Activated gamma-delta T cell (primary cell): ENCODE measurements around the gene SGTA.

Source experiments
- DNase-seq: peaks from one replicate; lab custom pipeline; 2025; lab: John Stamatoyannopoulos, UW

The SGTA gene

DNA sequence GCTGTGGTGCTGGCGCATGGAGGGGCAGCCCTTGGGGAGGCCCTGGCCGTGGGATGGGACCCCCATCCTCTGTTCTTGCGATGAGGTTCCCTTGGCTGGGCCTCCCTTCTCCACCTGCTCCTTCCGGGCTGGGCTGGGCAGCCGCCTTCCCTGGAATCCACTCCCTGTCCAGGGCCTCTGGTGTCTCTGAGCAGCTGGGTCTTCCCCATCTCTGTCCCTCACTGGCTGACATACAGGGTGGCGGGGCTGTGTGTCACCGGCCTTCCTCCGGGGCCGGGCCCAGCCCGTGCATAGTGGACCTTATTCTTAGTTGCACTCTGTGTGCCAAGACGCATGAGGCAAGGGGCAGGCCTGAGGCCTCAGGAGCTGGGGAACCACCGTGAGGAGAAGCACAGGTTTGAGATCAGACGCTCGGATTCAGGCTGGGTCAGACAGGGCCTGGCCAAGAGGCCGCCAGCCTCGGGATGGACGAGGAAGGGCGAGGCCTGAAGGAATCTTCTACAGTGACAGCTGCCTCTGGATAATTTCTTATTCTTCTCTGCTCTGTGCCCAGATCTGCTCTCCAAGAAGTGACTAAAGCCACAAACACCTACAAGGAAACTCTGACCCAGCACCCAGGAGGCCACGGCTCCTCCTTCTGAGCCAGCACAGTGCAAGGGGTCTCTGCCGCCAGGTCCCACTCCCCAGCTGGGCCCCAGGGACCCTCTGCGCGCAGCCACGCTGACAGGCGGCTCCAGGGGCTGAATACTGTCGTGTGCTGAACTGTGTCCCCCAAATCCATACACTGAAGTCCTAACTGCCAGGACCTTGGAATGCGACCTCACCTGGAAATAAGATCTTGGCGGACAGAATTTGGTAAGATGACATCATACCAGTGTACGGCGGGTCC lies 11.0 kb downstream of the SGTA start:
- no peak for DNase-seq

DNA sequence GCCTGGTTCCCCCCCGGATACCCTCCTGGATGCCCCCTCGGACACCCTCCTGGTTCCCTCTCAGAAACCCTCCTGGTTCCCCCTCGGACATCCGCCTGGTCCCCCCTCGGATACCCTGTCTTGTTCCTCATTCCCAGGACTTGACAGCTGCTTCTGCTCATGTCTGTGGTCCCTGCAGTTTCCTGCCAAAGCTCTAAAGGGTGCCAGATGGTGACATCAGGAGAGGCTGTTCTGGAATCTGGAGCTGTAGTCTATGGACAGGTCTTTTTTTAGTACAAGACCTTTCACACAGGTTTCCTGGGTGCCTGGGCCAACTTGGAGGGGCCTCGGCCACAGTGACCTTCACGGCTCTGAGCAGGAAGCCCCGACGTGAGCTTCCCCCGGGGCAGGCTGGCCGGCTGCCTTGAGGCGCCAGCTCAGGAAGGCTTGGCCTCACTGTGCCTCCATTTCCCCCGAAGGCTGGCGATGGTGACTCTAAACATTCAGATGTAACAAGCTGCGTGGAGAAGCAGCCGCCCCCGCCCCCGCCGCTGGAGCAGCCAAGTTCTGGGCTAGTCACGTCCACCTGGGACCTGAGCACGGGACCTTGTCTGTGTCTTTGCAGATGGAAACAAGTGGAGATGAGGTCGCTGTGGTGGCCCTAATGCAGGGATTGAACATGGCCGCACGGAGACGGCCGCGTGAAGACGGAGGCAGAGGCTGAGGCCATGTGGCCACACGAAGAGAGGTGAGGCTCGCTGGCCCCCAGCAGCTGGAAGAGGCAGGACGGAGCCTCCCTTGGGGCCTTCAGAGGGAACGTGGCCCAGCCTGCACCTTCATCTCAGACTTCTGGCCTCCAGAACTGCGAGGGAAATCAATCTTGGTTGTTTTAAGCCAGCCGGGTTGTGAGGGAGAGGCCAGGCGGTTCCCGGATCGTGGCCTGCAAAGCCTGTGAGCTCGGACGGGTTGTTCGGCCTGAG lies 12.7 kb downstream of the SGTA start:
- no peak for DNase-seq

DNA sequence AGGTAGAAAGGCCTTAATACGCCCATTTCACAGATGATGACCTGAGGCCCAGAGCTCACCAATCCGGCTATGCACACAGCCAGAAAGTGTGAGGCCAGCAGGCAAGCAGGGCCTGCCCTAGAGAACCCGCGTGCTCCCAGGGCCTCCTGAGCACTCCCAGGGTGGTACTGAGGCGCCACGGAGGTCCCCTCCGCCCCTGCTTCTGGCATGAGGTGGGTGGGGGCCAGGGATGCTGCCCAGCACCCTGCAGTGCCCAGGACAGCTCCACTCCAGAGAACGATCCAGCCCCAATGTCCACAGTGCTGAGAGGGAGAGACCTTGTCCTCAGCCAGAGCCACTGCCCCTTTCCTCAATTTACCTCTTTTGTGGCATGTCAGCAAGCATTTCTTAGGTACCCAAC lies 13.9 kb downstream of the SGTA start:
- DNase-seq: no peak

DNA sequence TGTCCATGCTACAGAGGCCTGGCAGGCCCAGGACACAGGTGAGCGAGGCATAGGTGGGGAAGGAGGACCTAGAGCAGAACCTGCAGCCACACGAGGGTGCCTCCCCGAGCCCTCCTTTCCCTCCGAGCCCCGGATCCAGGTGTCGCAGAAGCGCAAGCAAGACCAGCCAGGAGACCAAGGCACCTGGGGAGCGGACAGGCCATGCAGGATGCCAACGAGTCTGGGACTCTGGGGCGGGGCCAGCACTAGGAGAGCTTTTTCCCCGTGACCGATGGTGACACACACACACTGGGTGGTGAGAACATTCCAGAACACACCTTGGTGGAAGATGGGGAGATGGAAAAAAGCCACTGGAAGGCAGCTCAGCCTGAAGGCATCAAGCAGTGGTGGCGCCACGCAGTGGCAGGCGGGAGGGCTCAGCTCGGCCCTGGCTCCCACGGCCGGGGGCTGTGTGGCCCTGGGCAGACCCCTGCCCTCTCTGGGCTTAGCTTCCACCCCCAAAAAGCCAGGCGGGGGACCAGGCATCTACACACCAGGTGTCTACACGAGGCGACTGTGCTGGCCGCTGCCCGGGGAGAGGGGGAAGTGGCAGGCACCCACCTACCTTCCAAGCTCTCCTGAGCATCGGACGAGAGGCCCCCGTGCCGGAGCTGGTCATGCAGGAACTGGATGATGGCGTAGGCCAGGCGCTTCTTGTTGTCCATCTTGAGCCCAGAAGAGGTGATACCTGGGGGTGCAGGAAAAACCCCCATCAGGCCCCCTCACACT lies 14.5 kb downstream of the SGTA start:
- no peak for DNase-seq

DNA sequence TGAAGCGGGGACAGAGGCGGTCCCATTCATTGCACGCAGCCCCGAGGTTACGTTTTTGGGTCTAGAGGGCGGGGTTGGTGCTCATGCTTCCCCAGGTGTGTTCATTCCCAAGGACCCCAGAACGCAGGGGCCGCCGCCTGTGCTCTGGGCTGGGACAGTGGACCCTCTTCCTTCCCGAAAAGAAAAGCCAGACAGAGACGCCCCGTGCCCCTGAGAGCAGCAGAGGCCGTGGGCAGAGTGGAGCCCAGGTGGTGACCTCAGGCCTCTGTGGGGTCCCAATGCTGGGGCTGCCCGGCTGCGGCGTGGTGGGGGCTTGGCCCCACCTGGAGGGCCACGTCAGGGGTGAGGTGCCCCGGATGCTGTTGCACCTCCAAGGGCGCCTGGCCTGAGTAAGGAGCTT lies 15.4 kb downstream of the SGTA start:
- no peak for DNase-seq

DNA sequence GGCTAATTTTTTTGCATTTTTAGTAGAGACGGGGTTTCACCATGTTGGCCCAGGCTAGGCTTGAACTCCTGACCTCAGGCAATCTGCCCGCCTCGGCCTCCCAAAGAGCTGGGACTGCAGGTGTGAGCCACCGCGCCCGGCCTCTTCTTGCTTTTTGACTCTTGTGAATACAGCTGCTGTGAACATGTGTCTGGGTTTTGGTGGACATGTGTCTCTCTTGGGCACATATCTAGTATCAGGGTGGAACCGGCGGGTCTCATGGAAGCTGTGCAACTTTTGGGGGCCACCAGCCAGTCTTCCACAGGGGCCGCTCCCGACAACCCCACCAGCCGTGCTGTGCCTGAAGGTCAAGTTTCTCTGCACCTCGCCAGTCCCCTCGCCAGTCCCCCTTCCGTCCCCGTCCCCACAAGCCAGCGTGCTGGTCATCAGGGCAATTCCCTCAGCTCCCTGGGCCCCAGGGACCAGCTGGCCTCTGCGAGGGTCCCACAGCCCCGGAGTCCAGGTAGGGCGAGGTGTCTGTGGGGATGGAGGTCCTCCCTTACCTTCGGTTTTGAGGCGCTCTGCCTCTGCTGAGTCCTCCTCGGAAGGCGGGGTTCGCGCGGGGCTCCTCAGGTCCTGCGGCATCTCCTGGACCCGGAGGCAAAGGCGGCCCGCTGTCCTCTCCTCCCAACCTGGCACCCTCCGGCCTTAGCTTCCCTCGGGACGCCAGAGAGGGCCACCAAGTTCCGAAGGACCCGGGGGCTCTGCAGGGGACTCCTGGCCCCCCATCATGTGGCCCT lies 16.3 kb downstream of the SGTA start:
- DNase-seq: no peak

DNA sequence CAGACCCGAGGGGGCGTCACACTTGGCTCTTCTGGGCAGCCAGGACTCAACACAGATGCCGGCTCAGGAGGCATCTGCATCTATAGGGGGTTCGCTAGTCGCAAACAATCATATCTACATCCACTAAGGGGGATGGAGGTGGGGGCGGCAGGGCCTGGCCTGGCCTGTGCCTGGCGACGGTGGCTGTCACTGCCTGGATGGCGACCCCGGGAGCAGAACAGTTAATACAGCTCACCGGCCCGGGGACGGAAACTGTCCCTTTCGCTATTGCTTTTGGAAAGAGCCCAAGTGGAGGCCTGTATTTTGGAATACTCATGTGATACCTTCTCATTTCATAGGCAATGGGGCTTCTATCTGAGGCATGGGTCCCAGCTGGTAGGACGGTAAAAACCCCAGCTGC lies 17.7 kb downstream of the SGTA start:
- no peak for DNase-seq

DNA sequence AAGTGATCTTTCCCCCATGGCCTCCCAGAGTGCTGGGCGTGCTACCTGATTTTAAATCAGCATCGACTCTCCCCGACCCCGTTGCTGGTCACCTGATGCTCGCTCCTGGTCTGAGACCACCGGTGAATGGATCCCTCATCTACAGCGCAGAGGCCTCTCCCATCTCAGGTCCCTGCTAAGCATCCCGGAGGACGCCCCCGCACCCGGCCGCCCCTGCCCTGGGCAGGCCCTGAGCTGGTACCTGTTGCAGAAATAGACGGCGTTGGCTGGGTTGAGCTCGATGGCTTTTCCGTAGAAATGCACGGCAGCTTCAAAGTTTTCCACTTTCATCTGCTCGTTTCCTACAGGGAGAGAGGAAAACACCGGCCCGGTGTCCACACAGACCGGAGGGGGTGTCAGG lies 18.1 kb downstream of the SGTA start:
- no peak for DNase-seq

DNA sequence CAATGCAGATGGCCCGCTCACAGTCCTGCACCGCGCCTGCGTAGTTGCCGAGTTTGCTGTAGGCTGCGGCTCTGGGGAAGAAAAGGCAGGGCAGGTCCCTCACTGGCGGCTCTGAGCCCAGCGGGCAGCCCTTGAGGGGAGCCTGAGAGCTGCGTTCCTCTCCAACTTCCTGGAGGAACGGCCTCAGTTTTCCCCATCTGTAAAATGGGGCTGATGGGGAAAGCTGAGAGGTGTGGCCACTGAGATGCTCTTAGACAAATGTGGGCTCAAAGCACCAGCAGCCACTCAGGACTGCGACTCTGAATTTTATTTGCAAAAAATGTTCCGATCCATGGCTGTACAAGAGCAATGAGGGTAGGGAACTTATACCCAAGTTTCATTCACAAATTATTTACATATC lies 19.4 kb downstream of the SGTA start:
- no peak for DNase-seq

DNA sequence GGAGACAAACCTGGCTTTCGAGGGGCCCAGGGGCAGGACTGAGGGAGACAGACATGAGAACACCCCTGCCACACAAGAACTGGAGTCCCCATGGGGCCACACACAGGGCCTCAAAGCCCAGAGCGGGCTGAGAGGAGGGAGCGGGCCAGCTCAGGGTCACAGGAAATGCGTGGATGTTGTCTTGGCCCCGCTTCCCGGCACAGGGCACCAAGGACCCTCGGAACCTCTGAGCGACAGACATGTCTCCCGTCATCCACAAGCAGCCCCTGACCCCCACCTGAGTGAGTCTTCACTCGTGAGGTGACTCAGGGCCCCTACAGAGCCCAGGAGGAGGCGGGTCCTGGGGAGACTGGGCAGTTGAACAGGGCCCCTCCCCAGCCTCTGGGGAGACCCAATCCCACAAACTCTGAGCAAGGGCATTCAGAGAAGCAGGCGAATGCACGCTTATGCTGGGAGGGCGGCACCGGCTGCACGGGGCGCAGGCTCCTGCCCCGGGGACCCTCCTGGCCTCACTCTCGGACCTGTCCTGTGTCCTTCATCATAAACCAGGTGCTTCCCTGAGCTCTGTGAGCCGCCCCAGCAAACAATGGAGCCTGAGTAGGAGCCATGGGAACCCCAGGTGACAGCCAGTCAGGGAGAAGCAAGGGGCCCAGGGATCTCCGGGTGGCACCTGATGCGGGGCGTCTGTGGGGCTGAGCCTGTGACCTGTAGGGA lies 20.1 kb downstream of the SGTA start:
- DNase-seq: no peak

DNA sequence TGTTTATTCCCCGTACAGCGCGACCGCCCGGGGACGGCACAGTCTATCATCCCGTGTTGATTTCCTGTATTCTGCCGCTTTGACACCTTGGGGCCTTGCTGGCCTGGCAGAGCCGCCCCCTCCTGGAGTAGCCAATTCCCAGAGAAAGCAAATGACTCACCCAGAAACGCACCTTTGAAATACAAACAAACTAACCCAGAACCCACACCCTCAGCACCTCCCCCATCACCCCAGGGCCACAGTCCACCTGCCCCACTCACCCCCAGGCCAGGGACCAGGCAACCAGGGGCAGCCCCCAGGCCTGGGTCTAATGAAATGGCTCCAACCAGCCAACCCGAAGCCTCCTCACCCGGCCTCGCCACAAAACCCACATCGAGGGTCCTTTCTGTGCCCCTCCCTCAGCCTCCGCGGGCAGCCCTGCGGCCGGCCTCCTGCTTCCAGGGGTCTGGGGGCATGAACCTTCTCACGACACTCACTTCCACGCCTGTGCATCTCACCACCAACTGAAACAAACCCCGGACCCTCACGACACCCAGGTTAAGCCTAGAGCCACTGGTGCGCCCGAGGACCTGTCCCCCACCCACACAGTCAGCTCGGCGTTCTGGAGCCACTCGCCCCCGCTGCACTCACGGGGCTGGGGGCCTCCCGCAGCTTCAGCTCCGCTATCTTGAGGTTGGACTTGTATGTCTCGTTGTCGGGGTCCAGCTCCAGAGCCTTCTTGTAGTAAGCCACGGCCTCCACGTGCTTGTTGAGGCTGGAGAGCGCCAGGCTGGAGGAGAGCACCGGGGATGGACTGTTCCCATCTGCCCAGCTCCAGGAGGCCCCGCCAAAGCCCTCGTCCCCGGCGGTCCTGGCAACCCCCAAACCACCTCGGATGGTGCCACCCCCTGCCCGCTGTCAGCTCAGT lies 20.9 kb downstream of the SGTA start:
- no peak for DNase-seq

DNA sequence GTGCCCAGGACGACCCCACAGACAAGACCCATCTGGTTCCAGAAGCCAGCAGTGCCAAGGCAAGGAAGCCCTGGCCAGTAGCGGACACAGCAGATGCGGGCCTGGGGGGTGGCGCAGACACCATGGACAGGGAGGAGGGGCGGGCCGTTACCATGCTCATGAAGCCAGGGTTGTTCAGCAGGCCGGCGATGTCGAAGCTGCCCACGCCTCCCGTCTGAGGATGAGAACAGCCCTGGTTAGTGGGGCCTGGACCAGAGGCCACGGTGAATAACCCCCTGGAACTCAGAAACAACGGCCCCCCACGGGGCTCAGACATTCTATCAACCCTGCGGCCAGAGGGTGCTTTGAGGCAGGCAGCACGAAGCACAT lies 21.8 kb downstream of the SGTA start:
- DNase-seq: no peak

DNA sequence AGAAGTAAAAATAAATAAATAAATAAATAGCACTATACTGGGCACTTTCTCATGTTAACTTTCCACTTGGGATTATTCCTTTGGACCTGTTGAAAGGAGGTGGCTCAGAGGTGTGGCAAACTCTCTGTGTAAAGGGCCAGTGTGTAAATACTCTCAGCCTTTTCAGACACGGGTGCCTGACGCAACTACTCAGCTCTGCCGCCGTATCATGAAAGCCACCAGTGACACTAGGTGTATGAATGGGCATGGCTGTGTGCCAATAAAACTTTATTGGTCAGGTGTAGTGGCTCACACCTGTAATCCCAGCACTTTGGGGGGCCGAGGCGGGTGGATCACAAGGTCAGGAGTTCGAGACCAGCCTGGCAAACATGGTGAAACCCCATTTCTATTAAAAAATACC lies 23.1 kb downstream of the SGTA start:
- no peak for DNase-seq

DNA sequence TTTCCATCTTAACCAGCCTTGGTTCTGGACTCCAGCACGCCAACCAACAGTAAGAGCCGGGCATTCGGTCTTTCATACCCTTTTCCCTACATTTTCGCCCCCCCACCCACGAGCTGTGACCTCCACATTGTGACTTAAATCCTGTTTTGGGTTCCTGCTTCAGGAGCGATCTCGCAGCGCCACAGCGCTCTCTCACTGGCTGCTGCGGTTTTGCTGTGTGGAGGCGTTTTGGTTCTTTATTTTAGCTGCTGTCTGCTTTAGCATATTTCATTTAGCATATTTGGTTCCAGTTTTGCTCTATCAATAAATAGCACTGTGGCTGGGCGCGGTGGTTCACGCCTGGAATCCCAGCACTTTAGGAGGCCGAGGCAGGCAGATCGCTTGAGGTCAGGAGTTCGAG lies 23.7 kb downstream of the SGTA start:
- no peak for DNase-seq

DNA sequence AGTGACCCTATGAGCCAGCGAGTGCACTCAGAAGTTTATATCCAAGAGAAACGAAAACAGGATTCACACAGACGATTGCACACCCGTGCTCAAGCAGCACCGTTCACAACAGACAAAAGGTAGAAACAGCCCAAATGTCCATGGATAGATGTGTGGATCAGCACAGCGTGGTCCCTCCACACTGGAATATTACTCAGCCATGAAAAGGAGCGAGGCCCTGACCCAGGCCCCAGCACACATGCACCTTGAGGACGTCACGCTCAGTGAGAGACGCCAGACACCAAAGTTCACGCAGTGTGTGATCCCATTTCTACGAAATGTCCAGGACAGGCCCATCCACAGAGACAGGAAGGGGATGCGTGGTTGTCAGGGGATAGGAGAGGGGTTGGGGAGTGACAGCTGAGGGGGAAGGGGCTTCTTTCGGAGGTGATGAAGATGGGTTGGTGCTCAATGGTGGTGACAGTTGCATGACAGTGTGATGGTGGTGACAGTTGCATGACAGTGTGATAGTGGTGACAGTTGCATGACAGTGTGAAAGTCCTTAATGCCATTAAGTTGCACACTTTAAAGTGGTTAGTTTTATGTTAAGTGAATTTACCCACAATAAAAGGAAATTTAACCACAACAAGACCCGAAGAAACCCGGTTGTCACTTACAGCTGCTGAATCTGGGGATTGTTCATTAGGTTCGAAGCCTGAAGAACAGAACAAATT lies 24.3 kb downstream of the SGTA start:
- DNase-seq: no peak

DNA sequence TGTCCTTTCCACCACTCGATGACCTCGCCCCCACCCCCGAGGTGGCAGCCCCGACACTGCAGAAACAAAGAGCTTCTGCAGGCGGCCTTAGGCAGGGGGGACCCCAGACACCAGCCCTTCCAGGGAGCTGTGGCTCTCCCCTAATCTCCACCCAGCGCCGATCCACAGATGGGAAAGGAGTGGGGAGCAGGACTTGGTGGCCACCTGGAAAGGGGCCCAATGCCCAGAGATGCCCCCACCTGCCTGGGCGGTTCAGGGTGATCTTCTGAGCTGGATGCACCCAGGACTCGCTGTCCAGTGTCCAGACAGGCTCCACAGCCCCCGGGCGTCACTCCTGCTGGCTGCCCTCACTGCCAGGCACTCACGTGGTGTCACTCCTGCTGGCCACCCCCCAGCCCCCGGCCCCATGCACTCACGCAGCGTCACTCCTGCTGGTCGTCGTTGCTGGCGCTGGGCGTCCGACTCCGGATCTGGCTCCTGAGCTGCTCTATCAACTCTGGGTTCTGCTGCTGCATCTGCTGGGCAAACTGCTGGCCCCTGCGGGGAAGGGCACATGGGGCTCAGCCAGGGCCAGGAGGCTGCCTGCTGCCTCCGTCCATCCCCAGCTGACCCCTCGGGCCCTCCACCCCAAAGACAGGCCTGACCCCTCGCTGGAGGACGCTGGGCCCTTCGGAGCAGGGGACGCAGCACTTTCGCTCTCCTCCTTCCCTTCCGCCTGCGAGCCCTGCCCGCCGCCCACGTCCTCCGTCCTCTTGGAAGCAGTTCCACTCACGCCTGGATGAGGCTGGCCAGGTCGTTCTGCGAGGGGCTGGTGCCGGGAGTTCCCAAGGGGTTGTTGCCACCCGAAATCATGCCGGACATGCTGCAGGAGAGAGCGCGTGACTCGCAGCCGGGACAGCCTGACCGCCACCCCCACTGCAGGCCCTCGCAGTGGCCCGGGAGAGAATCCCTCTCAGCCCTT lies 25.9 kb downstream of the SGTA start:
- no peak for DNase-seq

DNA sequence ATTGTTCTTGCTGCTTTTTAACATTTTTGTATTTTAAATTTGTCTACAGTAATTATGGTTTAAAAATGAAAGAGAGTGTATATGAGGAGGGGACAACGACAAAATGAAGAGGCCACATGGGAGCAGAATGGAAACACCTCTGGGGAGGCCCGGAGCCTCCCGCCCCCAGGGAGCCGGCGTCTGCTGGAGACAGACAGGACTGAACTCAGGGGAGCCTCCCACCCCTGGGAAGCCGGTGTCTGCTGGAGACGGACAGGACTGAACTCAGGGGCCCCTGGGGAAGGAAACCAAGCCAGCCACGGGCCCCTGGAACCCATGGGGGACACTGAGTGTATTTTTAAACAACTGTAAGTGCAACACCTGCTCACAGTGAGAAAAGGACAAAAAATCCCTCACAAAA lies 26.6 kb downstream of the SGTA start:
- DNase-seq: no peak

DNA sequence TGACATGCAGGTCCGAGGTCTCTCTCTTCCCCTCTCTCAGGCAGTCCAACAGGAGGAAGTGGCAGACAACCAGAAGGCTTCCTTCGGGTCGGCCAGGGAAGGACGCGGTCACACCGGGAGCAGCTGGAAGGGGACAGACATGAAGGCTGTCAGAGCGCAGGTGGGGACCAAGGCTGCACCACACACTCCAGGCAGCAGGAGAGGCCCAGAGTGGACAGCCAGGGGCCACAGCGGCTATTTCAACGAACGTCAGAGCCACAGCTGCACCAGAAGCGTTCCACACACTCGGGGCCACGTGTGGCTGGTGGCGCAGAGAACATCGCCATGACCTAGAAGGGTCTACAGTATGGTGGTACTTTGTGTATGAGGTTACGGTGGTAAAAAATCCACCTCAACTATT lies 27.3 kb downstream of the SGTA start:
- DNase-seq: no peak
